ENCODE measurements around the gene AUNIP. TPM values are rescaled to one million over a fixed set of nuclear protein-coding genes. Genes with fewer than 3 reads are reported as not detected.

Gene AUNIP, protein sequence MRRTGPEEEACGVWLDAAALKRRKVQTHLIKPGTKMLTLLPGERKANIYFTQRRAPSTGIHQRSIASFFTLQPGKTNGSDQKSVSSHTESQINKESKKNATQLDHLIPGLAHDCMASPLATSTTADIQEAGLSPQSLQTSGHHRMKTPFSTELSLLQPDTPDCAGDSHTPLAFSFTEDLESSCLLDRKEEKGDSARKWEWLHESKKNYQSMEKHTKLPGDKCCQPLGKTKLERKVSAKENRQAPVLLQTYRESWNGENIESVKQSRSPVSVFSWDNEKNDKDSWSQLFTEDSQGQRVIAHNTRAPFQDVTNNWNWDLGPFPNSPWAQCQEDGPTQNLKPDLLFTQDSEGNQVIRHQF
- 0.30 and 0.78 TPM in 2 replicates for total RNA-seq

GRCh38 chr1:25858906-25859789 is at the start of gene AUNIP:
Gene AUNIP (minus strand): TSS chr1:25859457. CDS start chr1:25859357, 100 bp downstream.

GRCh38 chr1:25905680-25906643 is 46.7 kb upstream of the AUNIP start, which contains the start of gene STMN1:
Gene STMN1 (minus strand): TSS chr1:25906419. CDS start chr1:25904676, 1,743 bp downstream.

GRCh38 chr1:25875154-25875855 is 16.0 kb upstream of the AUNIP start, which contains the start of gene PAQR7:
Gene PAQR7 (minus strand): TSS chr1:25875708. CDS start chr1:25863839, 11,869 bp downstream.

DNA sequence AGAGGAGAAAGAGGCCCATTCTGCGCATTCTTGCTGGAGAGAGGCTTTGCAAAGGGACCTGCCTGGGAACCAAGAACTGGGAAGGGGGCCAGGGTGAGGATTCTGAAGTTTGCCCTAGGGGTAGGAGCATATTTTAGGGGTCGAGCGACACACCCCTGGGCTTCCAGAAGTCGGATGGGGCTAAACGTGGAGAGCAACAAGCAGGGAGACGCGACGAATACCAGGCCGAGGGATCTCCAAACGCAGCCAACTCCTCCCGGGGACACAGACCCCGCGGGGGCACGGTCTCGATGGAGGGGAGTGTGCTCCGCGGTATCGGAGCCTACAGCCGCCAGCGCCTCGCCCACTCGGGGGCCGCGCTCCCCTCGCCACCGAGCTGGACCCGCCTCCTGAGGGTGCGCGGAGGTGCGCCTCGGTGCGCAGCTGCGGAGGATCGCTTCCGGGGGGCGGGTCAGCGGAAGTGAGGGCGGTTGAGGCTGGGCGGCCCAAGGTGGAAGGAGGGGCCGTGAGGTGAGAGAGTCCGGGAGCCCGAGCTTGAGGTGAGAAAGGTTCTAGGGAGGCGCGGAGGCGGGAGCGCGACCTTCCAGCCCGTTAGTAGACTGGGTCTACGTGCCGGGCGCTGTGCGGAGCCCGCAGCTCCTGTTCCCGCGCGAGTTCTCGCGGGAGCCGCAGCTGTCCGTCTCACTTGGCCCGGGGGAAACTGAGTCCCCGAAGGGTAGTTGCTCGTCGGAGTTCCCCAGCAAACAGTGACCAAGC is 39.6 kb downstream of the AUNIP start, which contains the start of gene MTFR1L:
Gene MTFR1L (plus strand): TSS at position 464 of the 756 bp plus-strand sequence. CDS start 3,151 bp downstream, outside the sequence.

DNA sequence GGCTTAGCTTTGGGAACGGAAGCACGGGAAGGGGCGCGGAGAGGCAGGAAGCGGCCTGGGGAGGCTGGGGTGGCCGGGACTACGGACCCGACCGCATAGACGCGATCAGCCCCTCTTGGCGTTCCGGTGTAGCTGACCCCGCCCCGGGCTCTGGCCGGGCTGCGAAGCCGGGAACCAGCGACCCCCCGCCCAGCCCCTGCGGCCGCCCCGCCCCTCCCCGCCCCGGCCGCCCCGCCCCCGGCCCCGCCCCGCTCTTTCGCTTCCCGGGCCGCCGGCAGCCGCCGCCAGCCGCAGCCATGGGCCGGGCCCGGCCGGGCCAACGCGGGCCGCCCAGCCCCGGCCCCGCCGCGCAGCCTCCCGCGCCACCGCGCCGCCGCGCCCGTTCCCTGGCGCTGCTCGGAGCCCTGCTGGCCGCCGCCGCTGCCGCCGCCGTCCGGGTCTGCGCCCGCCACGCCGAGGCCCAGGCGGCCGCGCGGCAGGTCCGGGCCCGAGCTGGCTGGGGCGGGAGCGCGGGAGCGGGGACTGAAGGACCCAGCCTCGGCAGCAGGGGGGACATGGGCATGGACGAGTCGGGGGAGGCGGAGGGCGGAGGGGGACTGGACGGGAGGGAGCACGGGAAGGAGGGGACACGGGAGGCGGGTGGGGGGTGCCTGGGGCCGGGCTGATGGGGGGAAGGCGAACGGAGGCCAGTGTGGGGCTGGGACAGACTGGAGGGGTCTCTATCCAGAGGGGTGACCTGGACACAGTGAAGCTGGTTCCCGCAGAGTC is 59.1 kb downstream of the AUNIP start, which contains the start of gene SELENON:
Gene SELENON (plus strand): TSS at position 259 of the 768 bp plus-strand sequence. CDS start 38 bp downstream, at position 297.

Other genes with a start within 250 kb of the AUNIP start
- gene MAN1C1, start 242.7 kb downstream of the AUNIP start, total RNA-seq, result 5.8 and 13.4 TPM in 2 replicates
- gene SELENON, start 59.3 kb downstream of the AUNIP start, total RNA-seq, result 52.6 and 63.2 TPM in 2 replicates
- gene MTFR1L, start 39.5 kb downstream of the AUNIP start, total RNA-seq, result 45.1 and 47.3 TPM in 2 replicates
- gene PAQR7, start 16.3 kb upstream of the AUNIP start, total RNA-seq, result 13.6 and 15.3 TPM in 2 replicates
- gene STMN1, start 47.0 kb upstream of the AUNIP start, total RNA-seq, result 22.4 and 28.7 TPM in 2 replicates
- gene PAFAH2, start 138.6 kb upstream of the AUNIP start, total RNA-seq, result 11.2 and 12.1 TPM in 2 replicates
- gene EXTL1, start 162.3 kb upstream of the AUNIP start, total RNA-seq, result 0.20 and 0.33 TPM in 2 replicates
- gene SLC30A2, start 186.7 kb upstream of the AUNIP start, total RNA-seq, result not detected in 2 replicates
- 0.07 and 0.30 TPM in 2 replicates for gene TRIM63, start 208.2 kb upstream of the AUNIP start, total RNA-seq

All from smooth muscle cell of the pulmonary artery (primary cell).